Esophagus (tissue), 2 donors: ENCODE measurements around the gene TMEM106C. TPM values are rescaled to one million over a fixed set of nuclear protein-coding genes. Genes with fewer than 3 reads are reported as not detected.

Experiments used
- H3K27ac ChIP-seq, 2 donors: one replicate each; pipeline ENCODE4 v1.5.1; 2013; ENCODE audit warnings: low read depth in 2 of 2, mild to moderate bottlenecking in 2 of 2, inconsistent platforms in 1 of 2, low read length in 1 of 2, moderate library complexity in 1 of 2
- H3K27me3 ChIP-seq, 2 donors: one replicate each; pipeline ENCODE4 v1.6.1; 2013; ENCODE audit warnings: low read length in 2 of 2, control low read depth in 1 of 2, mild to moderate bottlenecking in 1 of 2; ENCODE audit not compliant: insufficient read depth in 2 of 2, control insufficient read depth in 1 of 2
- H3K36me3 ChIP-seq, 2 donors: one replicate each; pipeline ENCODE4 v1.6.1; 2013; ENCODE audit warnings: low read length in 1 of 2; ENCODE audit not compliant: control insufficient read depth in 2 of 2, insufficient read depth in 2 of 2
- H3K4me1 ChIP-seq, 2 donors: one replicate each; pipeline ENCODE4 v1.6.1; 2013; ENCODE audit warnings: low read length in 1 of 2; ENCODE audit not compliant: control insufficient read depth in 2 of 2, insufficient read depth in 2 of 2
- H3K4me3 ChIP-seq, 2 donors: one replicate each; pipeline ENCODE4 v1.5.1; 2013; ENCODE audit warnings: low read length in 2 of 2, mild to moderate bottlenecking in 2 of 2, low read depth in 1 of 2, moderate library complexity in 1 of 2
- H3K9me3 ChIP-seq, 2 donors: one replicate each; pipeline ENCODE4 v1.6.1; 2013; ENCODE audit warnings: mild to moderate bottlenecking in 2 of 2, low read depth in 1 of 2, low read length in 1 of 2, moderate library complexity in 1 of 2; ENCODE audit not compliant: control insufficient read depth in 2 of 2, insufficient read depth in 1 of 2
- WGBS, 2 donors: extraction: QIAGEN DNeasy Blood & Tissue Kit; methylation state at CpG; one replicate each; pipeline ENCODE4 v1.1.7; 2013; 5-methylcytosine and 5-hydroxymethylcytosine counted together
- polyA plus RNA-seq, 2 donors: library from polyadenylated mRNA; stranded (reverse); fragments of 200-250 nt; gene quantifications; one replicate each; pipeline ENCODE4 v1.2.3, GENCODE V29; 2013
- donor health status: healthy with polysubstance abuse.
- donor health status: Bipolar disorder and iron deficiency.

TMEM106C gene
- polyA plus RNA-seq, 2 donors, result 22.0 to 51.1 TPM

DNA sequence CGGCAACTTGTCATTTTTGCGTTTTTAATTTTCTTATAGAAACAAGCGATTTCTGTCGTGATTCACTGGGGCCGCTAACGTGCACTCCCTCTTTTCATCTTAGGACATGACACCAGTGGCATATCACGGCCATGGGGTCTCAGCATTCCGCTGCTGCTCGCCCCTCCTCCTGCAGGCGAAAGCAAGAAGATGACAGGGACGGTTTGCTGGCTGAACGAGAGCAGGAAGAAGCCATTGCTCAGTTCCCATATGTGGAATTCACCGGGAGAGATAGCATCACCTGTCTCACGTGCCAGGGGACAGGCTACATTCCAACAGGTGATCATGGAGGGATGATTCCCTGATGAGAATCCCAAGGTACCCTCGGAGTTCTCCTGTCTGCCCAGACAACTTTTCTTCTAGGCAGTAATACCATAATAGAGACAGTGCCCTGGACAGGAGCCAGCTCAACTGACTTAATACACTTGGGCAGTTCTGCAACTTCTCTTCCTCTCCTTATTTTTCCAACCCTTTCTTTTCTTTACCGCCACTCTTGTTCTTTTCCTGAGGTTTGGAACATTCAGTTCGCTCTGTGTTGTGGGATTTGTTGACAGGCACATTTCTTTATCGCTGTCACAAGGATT lies 821 bp downstream of the TMEM106C start:
- H3K4me1 ChIP-seq, result peaks cover 0 to 2% of the 10 kb centered on the region in 2 donors
- H3K4me3 ChIP-seq, result peak overlapping the region; percentile 92 to 98
- no peaks in the 10 kb centered on the region for H3K9me3 ChIP-seq
- 14 to 16% methylated on average over 18 of the region's 18 CpGs for WGBS, 2 donors
- H3K36me3 ChIP-seq, result peaks cover 0 to 5% of the 10 kb centered on the region in 2 donors
- no peaks in the 10 kb centered on the region for H3K27me3 ChIP-seq
- H3K27ac ChIP-seq, result no peak overlapping the region

DNA sequence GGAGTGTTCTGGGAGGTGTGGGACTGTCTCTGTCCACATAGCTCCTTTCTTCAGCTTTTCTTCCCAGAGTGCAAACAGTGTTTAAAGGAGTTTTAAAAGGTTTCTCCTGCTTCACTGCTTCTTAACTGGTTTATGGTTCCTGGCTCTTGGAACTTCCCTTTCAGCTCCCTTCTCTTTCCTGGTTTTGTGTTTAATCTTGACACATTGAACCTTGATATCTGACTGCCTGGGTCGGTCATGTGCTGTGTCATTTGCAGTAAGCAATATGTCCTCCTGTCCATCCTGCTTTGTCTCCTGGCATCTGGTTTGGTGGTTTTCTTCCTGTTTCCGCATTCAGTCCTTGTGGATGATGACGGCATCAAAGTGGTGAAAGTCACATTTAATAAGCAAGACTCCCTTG lies 2.2 kb downstream of the TMEM106C start:
- no peak overlapping the region for H3K4me3 ChIP-seq
- peaks cover 0 to 2% of the 10 kb centered on the region in 2 donors for H3K4me1 ChIP-seq
- H3K9me3 ChIP-seq, result no peaks in the 10 kb centered on the region
- WGBS, 2 donors, result 83 to 94% methylated on average over 3 of the region's 3 CpGs
- H3K27ac ChIP-seq, result no peak overlapping the region
- H3K27me3 ChIP-seq, result no peaks in the 10 kb centered on the region
- peaks cover 0 to 5% of the 10 kb centered on the region in 2 donors for H3K36me3 ChIP-seq

DNA sequence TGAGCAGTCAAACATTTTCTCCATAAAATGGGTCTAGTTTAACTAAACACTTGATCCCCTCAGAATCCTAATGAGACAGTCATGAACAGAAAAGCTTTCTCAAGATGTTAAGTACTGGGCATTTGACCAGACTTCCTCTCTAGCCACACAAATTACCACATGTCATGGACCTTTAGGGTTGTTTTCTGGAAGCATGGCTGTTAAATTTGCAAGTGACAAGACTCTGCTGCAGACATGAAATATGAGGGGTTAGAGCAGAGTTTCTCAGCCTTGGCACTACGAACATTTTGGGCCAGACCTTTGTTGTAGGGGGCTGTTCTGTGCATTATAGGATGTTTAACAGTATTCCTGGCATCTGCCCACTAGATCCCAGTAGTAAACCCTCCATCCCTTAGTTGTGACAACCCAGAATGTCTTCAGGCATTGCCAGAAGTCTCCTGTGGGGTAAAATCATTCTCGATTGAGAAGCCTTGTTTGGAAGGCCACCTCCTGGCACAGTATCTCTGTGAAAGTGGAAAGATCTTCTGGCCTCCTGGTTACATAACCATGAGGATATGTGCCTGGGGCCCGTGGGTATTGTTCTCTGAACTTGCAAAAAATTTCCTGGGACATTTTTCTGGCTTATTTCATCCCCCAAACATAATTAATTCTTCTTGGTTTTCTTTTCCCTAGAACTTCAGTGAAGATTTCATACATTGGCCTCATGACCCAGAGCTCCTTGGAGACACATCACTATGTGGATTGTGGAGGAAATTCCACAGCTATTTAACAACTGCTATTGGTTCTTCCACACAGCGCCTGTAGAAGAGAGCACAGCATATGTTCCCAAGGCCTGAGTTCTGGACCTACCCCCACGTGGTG lies 4.3 kb downstream of the TMEM106C start:
- WGBS, 2 donors, result 48 to 50% methylated on average over 5 of the region's 5 CpGs
- Histone ChIP-seq H3K36me3 (peaks cover 0 to 5% of the 10 kb centered on the region in 2 donors), H3K9me3 (no peaks in the 10 kb centered on the region), H3K27ac (no peak overlapping the region), H3K4me3 (no peak overlapping the region), H3K27me3 (no peaks in the 10 kb centered on the region), H3K4me1 (peaks cover 0 to 2% of the 10 kb centered on the region in 2 donors)

DNA sequence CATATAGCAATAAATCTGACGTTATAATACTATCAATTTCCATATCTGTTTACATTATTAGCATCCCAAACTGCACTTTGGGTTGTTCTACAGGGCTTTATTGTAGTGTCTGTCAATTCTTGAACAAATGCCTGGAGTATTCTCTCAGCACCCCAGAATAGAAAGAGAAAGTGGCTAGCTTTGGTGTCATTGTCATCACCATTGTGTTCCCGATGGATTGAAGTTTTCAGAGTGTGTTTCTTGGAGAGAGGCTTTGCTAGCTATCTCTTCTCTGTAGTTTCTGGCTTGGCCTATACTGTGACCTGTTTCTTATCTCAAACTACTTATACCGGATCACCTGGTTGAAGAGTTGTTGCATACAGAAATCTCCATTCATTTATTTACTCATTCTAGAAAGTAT lies 6.4 kb downstream of the TMEM106C start:
- 76 to 77% methylated on average over 3 of the region's 3 CpGs for WGBS, 2 donors
- H3K27ac ChIP-seq, result no peak overlapping the region
- H3K36me3 ChIP-seq, result peaks cover 0 to 5% of the 10 kb centered on the region in 2 donors

DNA sequence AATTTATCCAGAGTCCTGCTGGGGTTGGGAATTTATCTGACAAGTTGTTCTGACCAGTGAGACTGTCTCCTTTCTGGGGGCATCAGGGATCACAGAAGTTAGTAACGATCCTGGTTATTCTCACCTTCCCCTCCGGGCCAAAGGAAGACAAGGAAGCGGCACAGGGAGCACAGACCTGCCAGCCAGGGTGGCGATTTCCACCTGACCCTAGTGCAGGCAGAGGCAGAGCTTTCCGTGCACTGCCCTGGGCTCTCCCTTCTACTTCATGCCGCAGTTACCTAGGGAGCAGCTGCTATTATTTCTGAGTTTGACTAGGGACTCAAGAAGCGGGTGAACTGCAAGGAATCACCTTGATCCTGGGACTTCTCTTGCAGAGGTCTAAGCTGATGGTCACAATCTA lies 7.4 kb downstream of the TMEM106C start:
- Histone ChIP-seq H3K9me3 (no peaks in the 10 kb centered on the region), H3K4me1 (peaks cover 0 to 2% of the 10 kb centered on the region in 2 donors), H3K36me3 (peaks cover 0 to 3% of the 10 kb centered on the region in 2 donors), H3K27me3 (no peaks in the 10 kb centered on the region), H3K27ac (no peak overlapping the region), H3K4me3 (no peak overlapping the region)
- 89 to 91% methylated on average over 7 of the region's 7 CpGs for WGBS, 2 donors

More for the DNA sequence above, 6.4 kb downstream of the TMEM106C start:
- Histone ChIP-seq H3K4me1 (peaks cover 0 to 2% of the 10 kb centered on the region in 2 donors), H3K27me3 (no peaks in the 10 kb centered on the region), H3K9me3 (no peaks in the 10 kb centered on the region), H3K4me3 (no peak overlapping the region)

DNA sequence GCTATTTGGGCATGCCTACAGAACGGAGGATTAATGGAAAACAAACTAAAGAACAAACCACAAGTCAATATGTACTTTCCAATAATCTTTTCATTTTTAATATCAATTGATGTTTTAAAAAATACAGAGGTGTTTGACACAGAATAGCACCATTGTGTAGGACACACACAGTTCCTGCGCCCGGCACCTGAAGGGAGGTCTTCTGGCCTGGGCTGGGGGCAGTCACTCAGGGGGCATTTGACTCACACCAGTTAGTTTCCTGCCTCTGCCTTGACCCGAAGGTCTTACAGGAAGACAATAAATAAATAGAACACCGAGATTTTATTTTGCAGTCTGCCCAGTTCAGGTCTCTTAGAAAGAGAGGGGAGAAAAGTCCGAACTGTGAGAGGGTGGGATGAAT lies 9.5 kb downstream of the TMEM106C start:
- Histone ChIP-seq H3K4me3 (no peak overlapping the region), H3K9me3 (no peaks in the 10 kb centered on the region), H3K27me3 (no peaks in the 10 kb centered on the region), H3K4me1 (no peaks in the 10 kb centered on the region), H3K27ac (no peak overlapping the region), H3K36me3 (no peaks in the 10 kb centered on the region)
- 77 to 78% methylated on average over 6 of the region's 6 CpGs for WGBS, 2 donors

DNA sequence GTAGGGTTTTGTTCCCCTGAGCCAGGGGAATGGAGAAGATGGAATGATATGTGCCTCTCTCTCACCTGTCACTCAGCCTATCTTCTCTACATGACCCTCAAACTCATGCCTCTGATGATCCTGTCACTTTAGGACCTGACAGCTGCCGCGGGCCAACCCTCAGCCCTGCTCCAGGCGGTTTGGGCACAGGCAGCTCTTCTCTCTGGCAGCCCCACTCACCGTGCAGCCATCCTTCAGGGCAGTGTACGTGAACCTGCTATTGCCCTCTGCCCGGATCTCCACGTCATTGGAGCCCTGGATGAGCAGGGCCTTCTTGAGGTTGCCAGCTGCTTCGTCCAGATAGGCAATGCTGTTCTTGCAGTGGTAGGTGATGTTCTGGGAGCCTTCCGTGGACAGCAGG lies 10.5 kb downstream of the TMEM106C start:
- 93 to 96% methylated on average over 9 of the region's 9 CpGs for WGBS, 2 donors
- Histone ChIP-seq H3K36me3 (no peaks in the 10 kb centered on the region), H3K27ac (no peak overlapping the region), H3K4me1 (no peaks in the 10 kb centered on the region), H3K4me3 (no peak overlapping the region), H3K9me3 (no peaks in the 10 kb centered on the region), H3K27me3 (no peaks in the 10 kb centered on the region)

DNA sequence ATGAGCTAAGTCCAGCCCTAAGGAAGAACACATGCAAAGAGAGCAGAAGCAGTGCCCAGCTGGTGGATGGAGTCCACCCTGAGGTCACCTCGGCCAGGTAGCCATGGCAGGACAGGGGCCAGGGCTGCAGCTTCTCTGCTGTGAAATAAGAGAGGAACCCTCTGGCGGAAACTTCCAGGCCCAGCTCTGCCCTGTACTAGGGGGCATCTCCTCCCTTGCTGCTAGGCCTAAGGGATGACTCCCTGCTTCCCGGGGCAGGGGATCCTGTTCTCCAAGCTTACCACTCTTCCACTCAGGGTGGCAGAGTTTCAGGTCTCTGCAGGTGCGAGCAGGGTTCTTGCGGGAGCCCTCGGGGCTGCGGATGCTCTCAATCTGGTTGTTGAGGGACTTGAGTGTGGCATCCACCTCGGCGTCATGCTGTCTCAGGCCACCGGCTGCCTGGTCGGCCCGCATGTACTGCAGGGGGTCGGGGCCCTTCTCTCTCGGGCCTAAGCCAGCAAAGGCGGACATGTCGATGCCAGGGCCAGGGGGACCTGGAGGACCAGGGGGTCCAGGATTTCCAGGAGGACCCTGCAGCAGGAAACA lies 11.7 kb downstream of the TMEM106C start:
- Histone ChIP-seq H3K9me3 (no peaks in the 10 kb centered on the region), H3K36me3 (no peaks in the 10 kb centered on the region), H3K4me3 (no peak overlapping the region), H3K27me3 (no peaks in the 10 kb centered on the region), H3K4me1 (no peaks in the 10 kb centered on the region), H3K27ac (no peak overlapping the region)
- 96 to 97% methylated on average over 16 of the region's 16 CpGs for WGBS, 2 donors

DNA sequence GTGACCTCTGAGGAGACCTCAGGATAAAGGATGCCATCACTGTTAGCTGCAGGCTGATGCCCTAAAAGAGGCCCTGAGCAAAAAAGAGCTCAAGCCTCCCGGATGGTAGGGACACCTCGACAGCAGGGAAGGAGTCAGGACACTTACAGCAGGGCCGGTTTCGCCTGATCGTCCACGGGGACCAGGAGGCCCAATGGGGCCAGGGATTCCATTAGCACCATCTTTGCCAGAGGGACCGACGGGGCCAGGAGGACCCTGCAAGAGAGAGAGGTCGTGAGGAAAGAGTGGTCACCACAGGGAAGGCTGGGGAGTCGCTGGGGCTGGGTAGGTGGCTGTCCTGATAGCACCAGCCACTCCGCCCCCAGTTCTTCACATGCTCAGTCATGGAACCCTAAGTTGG lies 12.4 kb downstream of the TMEM106C start:
- WGBS, 2 donors, result 94 to 96% methylated on average over 11 of the region's 11 CpGs
- H3K9me3 ChIP-seq, result no peaks in the 10 kb centered on the region

More for the DNA sequence above, 12.4 kb downstream of the TMEM106C start:
- no peaks in the 10 kb centered on the region for H3K4me1 ChIP-seq
- H3K27ac ChIP-seq, result no peak overlapping the region
- H3K27me3 ChIP-seq, result no peaks in the 10 kb centered on the region
- no peak overlapping the region for H3K4me3 ChIP-seq
- H3K36me3 ChIP-seq, result no peaks in the 10 kb centered on the region
